Activated CD4-positive, alpha-beta T cell treated with anti-CD3 and anti-CD28 coated beads for 36 hours (primary cell): ENCODE results near the gene SIPA1. TPM values are rescaled to one million over a fixed set of nuclear protein-coding genes. Genes with fewer than 3 reads are reported as not detected.
"Not testable (repeated sequence)": the region's sequence is repeated elsewhere in the genome, so short reads cannot be mapped to it uniquely, and the experiment has no call there.

Source experiments
- ATAC-seq: fragments of 200-7000 bp; cut with Tn5 transposase; one replicate; pipeline ENCODE4 v1.10.0; 2021; ENCODE audit warnings: mild to moderate bottlenecking, moderate library complexity
- CTCF ChIA-PET: fragments of 350-600 bp; sonication (Branson Sonifier 250); formaldehyde crosslinking; loops from one replicate; lab custom pipeline; 2021; ENCODE audit warnings: antibody characterized with exemption; lab: Charles Lee
- POLR2A ChIA-PET: fragments of 350-600 bp; sonication (Branson Sonifier 250); formaldehyde crosslinking; loops from one replicate; lab custom pipeline; 2021; ENCODE audit warnings: antibody characterized with exemption, inconsistent platforms; lab: Charles Lee
- DNase-seq: peaks from one replicate; pipeline ENCODE4 v3.0.0-alpha.2; 2020
- H3K27ac Mint-ChIP-seq: one replicate; pipeline ENCODE4 v1.8.0; 2021; ENCODE audit warnings: mixed read lengths
- H3K27me3 Mint-ChIP-seq: one replicate; pipeline ENCODE4 v1.8.0; 2021; ENCODE audit warnings: mixed read lengths
- H3K36me3 Mint-ChIP-seq: one replicate; pipeline ENCODE4 v1.8.0; 2021; ENCODE audit warnings: low read depth, mixed read lengths
- H3K4me1 Mint-ChIP-seq: one replicate; pipeline ENCODE4 v1.8.0; 2021; ENCODE audit warnings: mixed read lengths
- H3K4me3 Mint-ChIP-seq: one replicate; pipeline ENCODE4 v1.8.0; 2021; ENCODE audit warnings: mild to moderate bottlenecking, moderate library complexity, mixed read lengths
- H3K9me3 Mint-ChIP-seq: one replicate; pipeline ENCODE4 v1.8.0; 2021; ENCODE audit warnings: low read depth, mixed read lengths
- intact Hi-C, 2 experiments: fragments of 100-400 bp; cut with DNase I in 1 of 2; cut with micrococcal nuclease in 1 of 2; formaldehyde crosslinking; loops; one replicate each; pipeline versions ENCODE4 v1.14.2 to v1.15.1; 2022 to 2024; cut with DNase I, micrococcal nuclease
- total RNA-seq, 2 experiments: library from RNA; stranded (reverse); gene quantifications; one replicate each; pipeline ENCODE4 v1.2.3, GENCODE V29; 2021

Gene SIPA1
- total RNA-seq, 2 experiments from 2014 or later: 181 to 202 TPM

GRCh38 chr11:65637032-65637557, 806 bp upstream of the SIPA1 start:
- intact Hi-C loops: no loop called here
- H3K36me3 Mint-ChIP-seq: peaks cover 41% of the 10 kb centered on the region
- no peak for ATAC-seq

GRCh38 chr11:65639228-65639597, 1.3 kb downstream of the SIPA1 start:
- DNase-seq, H3K27me3 Mint-ChIP-seq, H3K9me3 Mint-ChIP-seq, ATAC-seq: not testable (repeated sequence)
- H3K36me3 Mint-ChIP-seq: peaks cover 50% of the 10 kb centered on the region
- peaks cover 52% of the 10 kb centered on the region for H3K4me1 Mint-ChIP-seq
- intact Hi-C loops: loop anchor here in 1 of 2 experiments (2.0 kb wide), 1 partner anchor 14 kb away; no protein-coding TSS in a partner anchor
- CTCF ChIA-PET: interaction anchor here (0.6 to 2.9 kb wide), 4 partner anchors 14 to 92 kb away, joined by 3 to 13 read pairs (median 5); no protein-coding TSS in a partner anchor
- peak overlapping the region; percentile 95 for H3K27ac Mint-ChIP-seq
- POLR2A ChIA-PET: interaction anchor here (0.9 to 3.2 kb wide), 3 partner anchors 14 to 33 kb away, joined by 3 to 18 read pairs (median 6); no protein-coding TSS in a partner anchor
- H3K4me3 Mint-ChIP-seq: peak overlapping the region; percentile 90

More at GRCh38 chr11:65637032-65637557, 806 bp upstream of the SIPA1 start:
- H3K9me3 Mint-ChIP-seq: no peaks in the 10 kb centered on the region
- peak overlapping the region; percentile 90 for H3K4me3 Mint-ChIP-seq
- peak overlapping the region; percentile 82 for H3K27ac Mint-ChIP-seq
- ChIA-PET CTCF (interaction anchor here (0.7 to 2.9 kb wide), 6 partner anchors 11 to 251 kb away, joined by 3 to 13 read pairs (median 4); partner anchors contain the start of gene FIBP), POLR2A (interaction anchor here (0.7 to 3.2 kb wide), 4 partner anchors 16 to 83 kb away, joined by 3 to 18 read pairs (median 7); partner anchors contain the start of genes PCNX3 and RNASEH2C)
- no peaks in the 10 kb centered on the region for H3K27me3 Mint-ChIP-seq
- H3K4me1 Mint-ChIP-seq: peaks cover 42% of the 10 kb centered on the region
- DNase-seq: no peak

GRCh38 chr11:65639623-65640482, 2.0 kb downstream of the SIPA1 start:
- CTCF ChIA-PET: interaction anchor here (0.6 to 2.9 kb wide), 4 partner anchors 14 to 71 kb away, joined by 3 to 13 read pairs (median 3); no protein-coding TSS in a partner anchor
- intact Hi-C loops: loop anchor here in 1 of 2 experiments (2.0 kb wide), 1 partner anchor 13 kb away; no protein-coding TSS in a partner anchor
- ATAC-seq (peak; percentile 22), DNase-seq (peak; percentile 76)
- peaks cover 51% of the 10 kb centered on the region for H3K36me3 Mint-ChIP-seq
- POLR2A ChIA-PET: interaction anchor here (0.5 to 3.2 kb wide), 2 partner anchors 13 to 137 kb away, joined by 3 to 18 read pairs; no protein-coding TSS in a partner anchor
- peaks cover 53% of the 10 kb centered on the region for H3K4me1 Mint-ChIP-seq
- H3K27me3 Mint-ChIP-seq: no peaks in the 10 kb centered on the region
- peak overlapping the region; percentile 88 for H3K27ac Mint-ChIP-seq
- peak overlapping the region; percentile 90 for H3K4me3 Mint-ChIP-seq
- H3K9me3 Mint-ChIP-seq: no peaks in the 10 kb centered on the region

DNA sequence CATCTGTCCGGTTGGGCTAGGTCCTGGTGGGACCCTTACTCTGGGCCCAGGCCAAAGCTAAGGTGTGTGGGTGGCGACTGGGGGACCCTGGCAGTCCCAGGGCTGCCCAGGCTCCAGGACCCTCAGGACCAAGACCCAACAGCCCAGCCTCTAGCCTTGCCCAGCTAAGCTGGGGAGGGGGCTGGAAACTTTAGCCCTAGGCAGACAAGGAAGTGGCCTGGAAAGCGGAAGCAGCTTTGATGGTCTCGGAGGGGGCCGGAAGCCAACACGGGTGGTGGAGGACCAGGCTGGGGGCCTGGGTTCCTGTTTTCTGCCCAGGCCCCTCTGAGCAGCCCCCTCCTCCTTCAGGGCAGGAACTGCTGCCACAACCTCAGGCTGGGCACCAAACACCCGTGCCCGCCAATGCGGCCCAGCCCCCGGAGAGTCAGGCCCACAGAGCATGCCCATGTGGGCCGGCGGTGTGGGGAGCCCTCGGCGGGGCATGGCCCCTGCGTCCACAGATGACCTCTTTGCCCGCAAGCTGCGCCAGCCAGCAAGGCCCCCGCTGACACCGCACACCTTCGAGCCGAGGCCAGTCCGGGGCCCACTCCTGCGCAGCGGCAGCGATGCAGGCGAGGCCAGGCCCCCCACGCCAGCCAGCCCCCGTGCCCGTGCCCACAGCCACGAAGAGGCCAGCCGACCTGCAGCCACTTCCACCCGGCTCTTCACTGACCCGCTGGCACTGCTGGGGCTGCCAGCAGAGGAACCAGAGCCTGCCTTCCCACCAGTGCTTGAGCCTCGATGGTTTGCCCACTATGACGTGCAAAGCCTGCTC, 2.8 kb downstream of the SIPA1 start:
- ChIA-PET POLR2A (interaction anchor here (0.5 to 3.2 kb wide), 2 partner anchors 12 to 136 kb away, joined by 3 to 18 read pairs; no protein-coding TSS in a partner anchor), CTCF (interaction anchor here (0.5 to 1.3 kb wide), 4 partner anchors 36 to 155 kb away, joined by 3 read pairs; no protein-coding TSS in a partner anchor)
- peaks cover 51% of the 10 kb centered on the region for H3K36me3 Mint-ChIP-seq
- H3K9me3 Mint-ChIP-seq: no peaks in the 10 kb centered on the region
- peak overlapping the region; percentile 90 for H3K4me3 Mint-ChIP-seq
- H3K4me1 Mint-ChIP-seq: peaks cover 53% of the 10 kb centered on the region
- H3K27me3 Mint-ChIP-seq: no peaks in the 10 kb centered on the region
- DNase-seq (peak; percentile 58), ATAC-seq (no peak)
- H3K27ac Mint-ChIP-seq: peak overlapping the region; percentile 88
- intact Hi-C loops: no loop called here

GRCh38 chr11:65641297-65642013, 3.6 kb downstream of the SIPA1 start:
- Mint-ChIP-seq H3K4me1 (peaks cover 53% of the 10 kb centered on the region), H3K9me3 (no peaks in the 10 kb centered on the region), H3K27me3 (no peaks in the 10 kb centered on the region), H3K4me3 (peak overlapping the region; percentile 90), H3K36me3 (peaks cover 53% of the 10 kb centered on the region), H3K27ac (peak overlapping the region; percentile 72)
- DNase-seq: no peak
- intact Hi-C loops: no loop called here
- CTCF ChIA-PET: interaction anchor here (0.5 to 1.3 kb wide), 2 partner anchors 138 to 156 kb away, joined by 3 read pairs; no protein-coding TSS in a partner anchor
- POLR2A ChIA-PET: interaction anchor here (0.5 kb wide), 1 partner anchor 140 kb away, joined by 3 read pairs; no protein-coding TSS in a partner anchor
- ATAC-seq: no peak

GRCh38 chr11:65642014-65642671, 4.2 kb downstream of the SIPA1 start:
- Mint-ChIP-seq H3K9me3 (no peaks in the 10 kb centered on the region), H3K4me3 (peak overlapping the region; percentile 90), H3K36me3 (peaks cover 48% of the 10 kb centered on the region), H3K4me1 (peaks cover 49% of the 10 kb centered on the region), H3K27me3 (no peaks in the 10 kb centered on the region), H3K27ac (peak overlapping the region; percentile 72)
- ATAC-seq (no peak), DNase-seq (peak; percentile 56)
- ChIA-PET POLR2A (interaction anchor here (1.8 kb wide), 1 partner anchor 11 kb away, joined by 11 read pairs; no protein-coding TSS in a partner anchor), CTCF (interaction anchor here (1.1 to 1.4 kb wide), 2 partner anchors 16 to 54 kb away, joined by 3 read pairs; no protein-coding TSS in a partner anchor)
- intact Hi-C loops: no loop called here

- POLR2A ChIA-PET: interaction anchor here (1.8 kb wide), 1 partner anchor 9 kb away, joined by 11 read pairs; no protein-coding TSS in a partner anchor
- CTCF ChIA-PET: interaction anchor here (1.4 kb wide), 1 partner anchor 56 kb away, joined by 3 read pairs; no protein-coding TSS in a partner anchor
- Mint-ChIP-seq H3K4me3 (no peak overlapping the region), H3K27me3 (no peaks in the 10 kb centered on the region), H3K9me3 (no peaks in the 10 kb centered on the region), H3K36me3 (peaks cover 49% of the 10 kb centered on the region), H3K27ac (peak overlapping the region; percentile 59), H3K4me1 (peaks cover 39% of the 10 kb centered on the region)
- intact Hi-C loops: no loop called here
- ATAC-seq (peak; percentile 57), DNase-seq (peak; percentile 67)
These were observed 6.1 kb downstream of the SIPA1 start for GRCh38 chr11:65643971-65644370.

DNA sequence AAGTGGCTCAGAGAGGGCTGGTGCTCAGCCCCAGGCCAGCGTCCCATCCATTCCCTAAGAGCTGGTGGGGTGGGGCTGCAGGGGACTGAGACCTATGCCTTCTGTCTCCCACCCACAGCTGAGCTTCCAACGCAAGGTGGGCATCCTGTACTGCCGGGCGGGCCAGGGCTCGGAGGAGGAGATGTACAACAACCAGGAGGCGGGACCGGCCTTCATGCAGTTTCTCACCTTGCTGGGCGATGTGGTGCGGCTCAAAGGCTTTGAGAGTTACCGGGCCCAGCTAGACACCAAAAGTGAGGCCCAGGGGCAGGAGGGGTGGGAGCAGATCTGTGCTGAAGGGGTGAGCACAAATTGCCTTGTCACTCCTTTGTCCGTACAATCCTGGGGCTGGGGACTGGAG, 6.9 kb downstream of the SIPA1 start:
- no peak overlapping the region for H3K4me3 Mint-ChIP-seq
- POLR2A ChIA-PET: interaction anchor here (0.7 kb wide), 1 partner anchor 30 kb away, joined by 5 read pairs; no protein-coding TSS in a partner anchor
- CTCF ChIA-PET: no interaction called here
- DNase-seq: no peak
- H3K4me1 Mint-ChIP-seq: peaks cover 32% of the 10 kb centered on the region
- intact Hi-C loops: no loop called here
- no peaks in the 10 kb centered on the region for H3K27me3 Mint-ChIP-seq
- ATAC-seq: no peak
- H3K36me3 Mint-ChIP-seq: peaks cover 46% of the 10 kb centered on the region
- H3K27ac Mint-ChIP-seq: peak overlapping the region; percentile 19
- no peaks in the 10 kb centered on the region for H3K9me3 Mint-ChIP-seq

DNA sequence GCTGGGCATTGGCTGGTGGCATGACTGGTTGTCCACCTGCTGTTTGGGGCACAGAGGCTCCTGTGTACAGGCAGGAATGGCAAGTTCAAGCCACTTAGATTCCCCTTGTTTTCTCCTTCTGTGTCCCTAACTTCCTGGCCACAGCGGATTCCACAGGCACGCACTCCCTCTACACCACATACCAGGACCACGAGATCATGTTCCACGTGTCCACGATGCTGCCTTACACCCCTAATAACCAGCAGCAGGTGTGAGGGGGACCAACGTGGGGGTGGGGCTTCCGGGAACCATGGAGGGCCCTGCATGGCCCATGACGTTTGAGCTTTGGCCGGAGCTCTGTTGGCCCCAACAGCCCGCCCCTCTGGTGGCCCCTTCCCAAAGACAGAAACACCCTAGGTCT, 7.8 kb downstream of the SIPA1 start:
- Mint-ChIP-seq H3K4me1 (peaks cover 26% of the 10 kb centered on the region), H3K27ac (peak overlapping the region; percentile 42), H3K4me3 (no peak overlapping the region), H3K27me3 (no peaks in the 10 kb centered on the region), H3K9me3 (no peaks in the 10 kb centered on the region), H3K36me3 (peaks cover 42% of the 10 kb centered on the region)
- POLR2A ChIA-PET: no interaction called here
- CTCF ChIA-PET: interaction anchor here (0.6 to 0.7 kb wide), 2 partner anchors 279 to 1725 kb away, joined by 3 read pairs; no protein-coding TSS in a partner anchor
- ATAC-seq (no peak), DNase-seq (no peak)
- intact Hi-C loops: no loop called here
